B cell (primary cell): Measurements from ENCODE around the gene ADM2. TPM values are rescaled to one million over a fixed set of nuclear protein-coding genes. Genes with fewer than 3 reads are reported as not detected.
A peak's percentile ranks its signal among the peaks of the same experiment; 100 is the strongest.

Source experiments
- ATAC-seq: fragments of 200-7000 bp; cut with Tn5 transposase; one replicate; pipeline ENCODE4 v1.10.0; 2021; ENCODE audit warnings: low read depth, mild to moderate bottlenecking, moderate number of reproducible peaks, moderate library complexity
- CTCF ChIA-PET: fragments of 350-600 bp; sonication (Branson Sonifier 250); formaldehyde crosslinking; loops from one replicate; lab custom pipeline; 2021; ENCODE audit warnings: antibody characterized with exemption, inconsistent platforms; lab: Charles Lee
- POLR2A ChIA-PET: fragments of 350-600 bp; sonication (Branson Sonifier 250); formaldehyde crosslinking; loops from one replicate; lab custom pipeline; 2021; ENCODE audit warnings: antibody characterized with exemption; lab: Charles Lee
- DNase-seq: peaks from one replicate; pipeline ENCODE4 v3.0.0; 2013
- H2AFZ ChIP-seq: 2 replicates; pipeline ENCODE4 v1.6.1; 2012; ENCODE audit warnings: mild to moderate bottlenecking, low read depth, low read length; ENCODE audit not compliant: insufficient read depth, poor library complexity, severe bottlenecking
- H3K27ac ChIP-seq, 2 donors: 1 replicate in 1 of 2; 2 replicates in 1 of 2; pipeline ENCODE4 v1.5.1; 2012 to 2013; ENCODE audit warnings: low read length in 2 of 2, mild to moderate bottlenecking in 2 of 2, moderate library complexity in 1 of 2
- H3K27me3 ChIP-seq, 4 experiments: fragments of 200-600 bp in 1 of 4; sonication (generic) in 1 of 4; replicated peaks in 1 of 4; 1 replicate in 2 of 4; 2 replicates in 2 of 4; pipeline versions ENCODE4 v1.6.1 to v1.7.0; 2013 to 2016; ENCODE audit warnings: low read length in 3 of 4, mild to moderate bottlenecking in 2 of 4, mixed read lengths in 1 of 4, moderate library complexity in 1 of 4; ENCODE audit not compliant: insufficient read depth in 4 of 4, control insufficient read depth in 3 of 4; ENCODE audit errors: control extremely low read depth in 1 of 4
- H3K36me3 ChIP-seq, 2 experiments: replicated peaks in 1 of 2; 1 replicate in 1 of 2; 2 replicates in 1 of 2; pipeline versions ENCODE4 v1.6.1 to v1.7.1; 2013; ENCODE audit warnings: low read length in 1 of 2; ENCODE audit not compliant: insufficient read depth in 2 of 2, control insufficient read depth in 1 of 2; ENCODE audit errors: control extremely low read depth in 1 of 2, extremely low read depth in 1 of 2
- H3K4me1 ChIP-seq, 2 donors: fragments of 200-600 bp in 1 of 2; sonication (generic) in 1 of 2; 1 replicate in 1 of 2; 2 replicates in 1 of 2; pipeline versions ENCODE4 v1.5.1 to v1.6.1; 2013 to 2017; ENCODE audit warnings: low read length in 2 of 2; ENCODE audit not compliant: control insufficient read depth in 2 of 2, insufficient read depth in 2 of 2
- H3K4me2 ChIP-seq: replicated peaks from 2 replicates; pipeline ENCODE3; 2012; ENCODE audit warnings: mild to moderate bottlenecking, low read depth, low read length; ENCODE audit not compliant: poor library complexity, severe bottlenecking
- H3K4me3 ChIP-seq, 5 experiments: fragments of 200-600 bp in 1 of 5; sonication (generic) in 1 of 5; 1 replicate in 3 of 5; 2 replicates in 2 of 5; pipeline versions ENCODE4 v1.5.1 to v1.7.0; 2011 to 2016; ENCODE audit warnings: low read length in 4 of 5, mild to moderate bottlenecking in 4 of 5, low read depth in 2 of 5, control low read depth in 1 of 5, moderate library complexity in 1 of 5; ENCODE audit not compliant: insufficient read depth in 1 of 5; ENCODE audit errors: control extremely low read depth in 1 of 5, extremely low read depth in 1 of 5
- H3K79me2 ChIP-seq: fragments of 200-600 bp; sonication (generic); one replicate; pipeline ENCODE4 v1.6.0; 2016; ENCODE audit warnings: low read length; ENCODE audit not compliant: control insufficient read depth, insufficient read depth
- H3K9ac ChIP-seq: fragments of 200-600 bp; sonication (generic); 2 replicates; pipeline ENCODE4 v1.6.1; 2017; ENCODE audit warnings: mild to moderate bottlenecking, low read length, moderate library complexity
- H3K9me3 ChIP-seq, 3 donors: one replicate each; pipeline versions ENCODE4 v1.6.1 to v1.7.1; 2013; ENCODE audit warnings: low read length in 2 of 3; ENCODE audit not compliant: control insufficient read depth in 2 of 3, insufficient read depth in 1 of 3; ENCODE audit errors: control extremely low read depth in 1 of 3
- H4K20me1 ChIP-seq: 2 replicates; pipeline ENCODE4 v1.6.0; 2012; ENCODE audit warnings: mild to moderate bottlenecking, low read length; ENCODE audit not compliant: insufficient read depth, control insufficient read depth, poor library complexity, severe bottlenecking
- H3K27ac Mint-ChIP-seq: one replicate; pipeline ENCODE4 v1.8.0; 2021; ENCODE audit warnings: mixed read lengths
- H3K27me3 Mint-ChIP-seq: one replicate; pipeline ENCODE4 v1.8.0; 2021; ENCODE audit warnings: mixed read lengths
- H3K4me1 Mint-ChIP-seq: one replicate; pipeline ENCODE4 v1.8.0; 2021; ENCODE audit warnings: mixed read lengths
- H3K4me3 Mint-ChIP-seq: one replicate; pipeline ENCODE4 v1.8.0; 2021; ENCODE audit warnings: mixed read lengths
- H3K9me3 Mint-ChIP-seq: one replicate; pipeline ENCODE4 v1.8.0; 2022; ENCODE audit warnings: mixed read lengths; ENCODE audit not compliant: insufficient read depth
- CTCF ChIP-seq: fragments of 200-600 bp; IDR thresholded peaks from one replicate; pipeline ENCODE4 v1.8.0; 2022; ENCODE audit warnings: antibody characterized with exemption, mild to moderate bottlenecking
- EZH2 ChIP-seq: IDR thresholded peaks from 2 replicates; pipeline ENCODE4 v1.6.1; 2012; ENCODE audit warnings: borderline replicate concordance, low read depth, mild to moderate bottlenecking, moderate library complexity, low read length; ENCODE audit not compliant: insufficient read depth, poor library complexity, severe bottlenecking
- WGBS: methylation state at CpG from one replicate; pipeline ENCODE4 v1.1.5; 2013; ENCODE audit warnings: missing lambda C conversion rate; ENCODE audit not compliant: insufficient coverage; 5-methylcytosine and 5-hydroxymethylcytosine counted together
- intact Hi-C: fragments of 100-400 bp; cut with micrococcal nuclease; formaldehyde crosslinking; loops from one replicate; pipeline ENCODE4 v1.10.0; 2022
- polyA plus RNA-seq: library from polyadenylated mRNA; depleted of rRNA; stranded (reverse); fragments of >200 nt; gene quantifications from 2 replicates; pipeline ENCODE4 v1.2.3, GENCODE V29; 2012
- total RNA-seq, 2 donors: library from RNA; stranded (reverse); fragments of 120-200 nt in 1 of 2; gene quantifications; 1 replicate in 1 of 2; 2 replicates in 1 of 2; pipeline versions ENCODE4 v1.2.3 to v1.2.4, GENCODE V29; 2013 to 2022

Gene ADM2
- total and polyA plus RNA-seq, 2 donors (not counting 1 experiment from before 2014, with no cell fraction given): 0.67 to 3.7 TPM

GRCh38 chr22:50441428-50441993, 39.8 kb upstream of the ADM2 start:
- Histone ChIP-seq H3K4me1 (peaks cover 10 to 16% of the 10 kb centered on the region in 2 donors), H3K79me2 (no peaks in the 10 kb centered on the region), H3K36me3 (peaks cover 0 to 51% of the 10 kb centered on the region in 2 experiments), H3K9me3 (no peaks in the 10 kb centered on the region), H3K27ac (no peak overlapping the region), H3K4me3 (no peak overlapping the region), H4K20me1 (peaks cover 13% of the 10 kb centered on the region), H2AFZ (no peak overlapping the region), H3K27me3 (no peaks in the 10 kb centered on the region), H3K9ac (no peak overlapping the region), H3K4me2 (no peak overlapping the region)
- POLR2A ChIA-PET: interaction anchor here (0.9 kb wide), 1 partner anchor 60 kb away, joined by 3 read pairs; no protein-coding TSS in a partner anchor
- H3K4me1 Mint-ChIP-seq: peaks cover 16% of the 10 kb centered on the region
- H3K27me3 Mint-ChIP-seq: no peaks in the 10 kb centered on the region
- no peak overlapping the region for H3K4me3 Mint-ChIP-seq
- TF ChIP-seq CTCF (no peak), EZH2 (no peak)
- CTCF ChIA-PET: interaction anchor here (1.2 to 1.4 kb wide), 2 partner anchors 9 to 179 kb away, joined by 3 to 5 read pairs; no protein-coding TSS in a partner anchor
- DNase-seq: no peak
- peak overlapping the region; percentile 61 for H3K27ac Mint-ChIP-seq
- no peaks in the 10 kb centered on the region for H3K9me3 Mint-ChIP-seq
- 91% methylated on average over 17 of the region's 17 CpGs for WGBS
- ATAC-seq: no peak
- intact Hi-C loops: no loop called here

- intact Hi-C loops: no loop called here
- H3K79me2 ChIP-seq: no peaks in the 10 kb centered on the region
- ATAC-seq: no peak
- peaks cover 30% of the 10 kb centered on the region for H4K20me1 ChIP-seq
- Mint-ChIP-seq H3K9me3 (no peaks in the 10 kb centered on the region), H3K27ac (peak overlapping the region; percentile 81), H3K4me3 (no peak overlapping the region), H3K4me1 (peaks cover 16% of the 10 kb centered on the region), H3K27me3 (no peaks in the 10 kb centered on the region)
- H3K4me1 ChIP-seq: peaks cover 10 to 16% of the 10 kb centered on the region in 2 donors
- H3K4me2 ChIP-seq: no peak overlapping the region
- ChIA-PET POLR2A (interaction anchor here (2.9 kb wide), 1 partner anchor 26 kb away, joined by 9 read pairs; no protein-coding TSS in a partner anchor), CTCF (interaction anchor here (0.6 to 1.7 kb wide), 3 partner anchors 55 to 235 kb away, joined by 3 to 8 read pairs (median 3); partner anchors contain the start of gene HDAC10)
- no peak overlapping the region for H2AFZ ChIP-seq
- H3K27me3 ChIP-seq: no peaks in the 10 kb centered on the region
- H3K27ac ChIP-seq: no peak overlapping the region
- H3K9ac ChIP-seq: no peak overlapping the region
- DNase-seq: no peak
- H3K9me3 ChIP-seq: no peaks in the 10 kb centered on the region
- H3K36me3 ChIP-seq: peaks cover 0 to 54% of the 10 kb centered on the region in 2 experiments
- 86% methylated on average over 13 of the region's 15 CpGs for WGBS
- no peak overlapping the region for H3K4me3 ChIP-seq
- TF ChIP-seq EZH2 (no peak), CTCF (no peak)
Measured at GRCh38 chr22:50443197-50443596, 38.1 kb upstream of the ADM2 start.
